Neural progenitor cell (in vitro differentiated cells): ENCODE measurements around the gene PRKCE. TPM values are rescaled to one million over a fixed set of nuclear protein-coding genes. Genes with fewer than 3 reads are reported as not detected.

ENCODE experiments used
- DNase-seq: peaks from one replicate; pipeline ENCODE4 v3.0.0-alpha.2; 2016; ENCODE audit warnings: low spot score
- H2AFZ ChIP-seq: fragments of 200-600 bp; sonication (generic); replicated peaks from 2 replicates; pipeline ENCODE4 v1.6.1; 2016; ENCODE audit warnings: antibody characterized with exemption
- H3F3A ChIP-seq: fragments of 200-600 bp; sonication (generic); 2 replicates; pipeline ENCODE4 v1.6.1; 2016; ENCODE audit warnings: antibody characterized with exemption, low read depth
- H3K27ac ChIP-seq: fragments of 200-600 bp; sonication (generic); 2 replicates; pipeline ENCODE4 v1.5.1; 2016; ENCODE audit warnings: mild to moderate bottlenecking
- H3K27me3 ChIP-seq: fragments of 200-600 bp; sonication (generic); 2 replicates; pipeline ENCODE4 v1.6.1; 2016; ENCODE audit warnings: mild to moderate bottlenecking, moderate library complexity
- H3K36me3 ChIP-seq: fragments of 200-600 bp; sonication (generic); 2 replicates; pipeline ENCODE4 v1.5.1; 2016
- H3K4me1 ChIP-seq: fragments of 200-600 bp; sonication (generic); 2 replicates; pipeline ENCODE4 v1.6.1; 2016; ENCODE audit warnings: mixed run types
- H3K4me2 ChIP-seq: fragments of 200-600 bp; sonication (generic); 2 replicates; pipeline ENCODE4 v1.6.1; 2016
- H3K4me3 ChIP-seq: fragments of 200-600 bp; sonication (generic); 2 replicates; pipeline ENCODE4 v1.5.1; 2016
- H3K79me2 ChIP-seq: fragments of 200-600 bp; sonication (generic); 2 replicates; pipeline ENCODE4 v1.6.1; 2016; ENCODE audit warnings: low read depth
- H3K9ac ChIP-seq: fragments of 200-600 bp; sonication (generic); 2 replicates; pipeline ENCODE4 v1.6.1; 2016
- H3K9me3 ChIP-seq: fragments of 200-600 bp; sonication (generic); 2 replicates; pipeline ENCODE4 v1.5.1; 2016; ENCODE audit warnings: low read depth
- H4K20me1 ChIP-seq: fragments of 200-600 bp; sonication (generic); 2 replicates; pipeline ENCODE4 v1.6.1; 2016; ENCODE audit warnings: low read depth
- H3K27ac Mint-ChIP-seq: 3 replicates; pipeline ENCODE4 v1.8.0; 2021; ENCODE audit warnings: mixed read lengths
- H3K27me3 Mint-ChIP-seq: 2 replicates; pipeline ENCODE4 v1.8.0; 2022; ENCODE audit warnings: low read depth, mild to moderate bottlenecking, inconsistent platforms, moderate library complexity, mixed read lengths; ENCODE audit not compliant: insufficient read depth
- H3K36me3 Mint-ChIP-seq: 3 replicates; pipeline ENCODE4 v1.8.0; 2021; ENCODE audit warnings: mixed read lengths
- H3K4me1 Mint-ChIP-seq: 3 replicates; pipeline ENCODE4 v1.8.0; 2021; ENCODE audit warnings: mixed read lengths
- H3K4me3 Mint-ChIP-seq: 3 replicates; pipeline ENCODE4 v1.8.0; 2021; ENCODE audit warnings: mild to moderate bottlenecking, moderate library complexity, mixed read lengths
- H3K9me3 Mint-ChIP-seq: 3 replicates; pipeline ENCODE4 v1.8.0; 2020; ENCODE audit warnings: mixed read lengths
- EZH2 ChIP-seq: fragments of 200-600 bp; sonication (generic); IDR thresholded peaks from 2 replicates; pipeline ENCODE4 v1.6.1; 2017; ENCODE audit warnings: antibody characterized with exemption, mild to moderate bottlenecking, moderate library complexity
- EZH2phosphoT487 ChIP-seq: fragments of 200-600 bp; sonication (generic); IDR thresholded peaks from 2 replicates; pipeline ENCODE4 v1.6.1; 2017; ENCODE audit warnings: antibody characterized with exemption
- total RNA-seq: library from RNA; depleted of rRNA; stranded (reverse); fragments of >200 nt; gene quantifications from 2 replicates; pipeline ENCODE4 v1.2.3, GENCODE V29; 2015; ENCODE audit warnings: low replicate concordance
- TF ChIP-seq, protein P1 (sequence below): fragments of 200-600 bp; sonication (generic); IDR thresholded peaks from 2 replicates; pipeline ENCODE4 v1.5.1; 2017; ENCODE audit warnings: antibody characterized with exemption, mild to moderate bottlenecking

The PRKCE gene
- total RNA-seq, 1 donor from 2014 or later: 4.1 TPM

DNA sequence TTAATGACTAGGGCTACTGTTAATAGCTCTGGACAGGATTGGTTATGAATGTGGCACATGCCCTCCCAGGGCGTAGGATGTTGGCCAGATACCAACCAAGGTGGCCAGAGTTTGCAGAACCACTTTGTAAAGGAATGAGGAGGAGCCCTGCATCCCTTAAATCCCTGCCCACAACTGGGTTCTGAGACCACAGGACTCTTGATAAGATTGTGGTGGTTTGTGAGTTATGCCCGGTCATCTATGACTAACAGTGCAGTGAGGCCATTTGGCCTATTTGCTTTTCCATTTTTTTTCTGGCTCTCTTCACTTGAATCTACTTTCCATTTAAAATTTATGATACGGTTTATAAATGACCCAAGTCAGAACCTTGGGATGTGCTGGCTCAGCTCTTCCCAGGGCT is 294.5 kb downstream of the PRKCE start:
- peaks cover 25% of the 10 kb centered on the region for H3K4me1 ChIP-seq
- no peak overlapping the region for H3K27ac Mint-ChIP-seq
- no peaks in the 10 kb centered on the region for H3K9me3 ChIP-seq
- TF ChIP-seq, protein P1, sequence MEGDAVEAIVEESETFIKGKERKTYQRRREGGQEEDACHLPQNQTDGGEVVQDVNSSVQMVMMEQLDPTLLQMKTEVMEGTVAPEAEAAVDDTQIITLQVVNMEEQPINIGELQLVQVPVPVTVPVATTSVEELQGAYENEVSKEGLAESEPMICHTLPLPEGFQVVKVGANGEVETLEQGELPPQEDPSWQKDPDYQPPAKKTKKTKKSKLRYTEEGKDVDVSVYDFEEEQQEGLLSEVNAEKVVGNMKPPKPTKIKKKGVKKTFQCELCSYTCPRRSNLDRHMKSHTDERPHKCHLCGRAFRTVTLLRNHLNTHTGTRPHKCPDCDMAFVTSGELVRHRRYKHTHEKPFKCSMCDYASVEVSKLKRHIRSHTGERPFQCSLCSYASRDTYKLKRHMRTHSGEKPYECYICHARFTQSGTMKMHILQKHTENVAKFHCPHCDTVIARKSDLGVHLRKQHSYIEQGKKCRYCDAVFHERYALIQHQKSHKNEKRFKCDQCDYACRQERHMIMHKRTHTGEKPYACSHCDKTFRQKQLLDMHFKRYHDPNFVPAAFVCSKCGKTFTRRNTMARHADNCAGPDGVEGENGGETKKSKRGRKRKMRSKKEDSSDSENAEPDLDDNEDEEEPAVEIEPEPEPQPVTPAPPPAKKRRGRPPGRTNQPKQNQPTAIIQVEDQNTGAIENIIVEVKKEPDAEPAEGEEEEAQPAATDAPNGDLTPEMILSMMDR: no peak
- peaks cover 30% of the 10 kb centered on the region for H3K4me1 Mint-ChIP-seq
- H3K4me3 ChIP-seq: no peak overlapping the region
- H2AFZ ChIP-seq: no peak overlapping the region
- no peaks in the 10 kb centered on the region for H4K20me1 ChIP-seq
- no peak for DNase-seq
- peaks cover 2% of the 10 kb centered on the region for H3K27me3 Mint-ChIP-seq
- H3K27me3 ChIP-seq: no peaks in the 10 kb centered on the region
- H3F3A ChIP-seq: peaks cover 8% of the 10 kb centered on the region
- no peak overlapping the region for H3K4me2 ChIP-seq
- no peaks in the 10 kb centered on the region for H3K79me2 ChIP-seq
- H3K36me3 Mint-ChIP-seq: no peaks in the 10 kb centered on the region
- no peak overlapping the region for H3K27ac ChIP-seq
- H3K36me3 ChIP-seq: no peaks in the 10 kb centered on the region
- H3K9me3 Mint-ChIP-seq: no peaks in the 10 kb centered on the region
- no peak overlapping the region for H3K4me3 Mint-ChIP-seq
- no peak overlapping the region for H3K9ac ChIP-seq

DNA sequence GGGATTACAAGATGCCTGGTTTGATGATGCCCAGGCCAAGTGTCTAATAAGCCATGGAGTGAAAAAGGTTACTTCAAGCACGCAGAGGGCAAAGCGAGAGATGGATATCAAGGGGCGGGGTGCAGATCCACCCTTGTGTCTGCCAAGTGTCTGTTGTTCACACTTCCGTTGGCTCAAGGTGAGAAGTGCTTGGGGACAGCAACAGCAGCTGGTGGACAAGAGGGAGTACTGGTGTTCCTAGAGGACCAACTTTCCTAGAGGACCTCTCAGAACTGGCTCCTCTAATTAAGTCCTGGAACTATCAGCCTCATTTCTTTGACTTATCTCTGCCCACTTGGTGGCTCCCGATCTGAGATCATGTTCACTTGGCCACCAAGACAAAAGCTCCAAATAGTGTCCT is 299.1 kb downstream of the PRKCE start:
- H3K27ac ChIP-seq: no peak overlapping the region
- H3K4me1 Mint-ChIP-seq: no peaks in the 10 kb centered on the region
- H3K9ac ChIP-seq: no peak overlapping the region
- DNase-seq: no peak
- H3K9me3 ChIP-seq: no peaks in the 10 kb centered on the region
- no peak overlapping the region for H3K4me3 Mint-ChIP-seq
- no peaks in the 10 kb centered on the region for H3K36me3 ChIP-seq
- no peak overlapping the region for H3K4me3 ChIP-seq
- no peak overlapping the region for H3K4me2 ChIP-seq
- no peaks in the 10 kb centered on the region for H4K20me1 ChIP-seq
- H3K36me3 Mint-ChIP-seq: no peaks in the 10 kb centered on the region
- H3K27ac Mint-ChIP-seq: no peak overlapping the region
- H3F3A ChIP-seq: no peaks in the 10 kb centered on the region
- H3K27me3 ChIP-seq: no peaks in the 10 kb centered on the region
- TF ChIP-seq EZH2phosphoT487: no peak
- TF ChIP-seq, protein P1: no peak
- no peak for TF ChIP-seq EZH2
- H2AFZ ChIP-seq: no peak overlapping the region
- H3K79me2 ChIP-seq: no peaks in the 10 kb centered on the region
- no peaks in the 10 kb centered on the region for H3K4me1 ChIP-seq
- no peaks in the 10 kb centered on the region for H3K27me3 Mint-ChIP-seq
- no peaks in the 10 kb centered on the region for H3K9me3 Mint-ChIP-seq

DNA sequence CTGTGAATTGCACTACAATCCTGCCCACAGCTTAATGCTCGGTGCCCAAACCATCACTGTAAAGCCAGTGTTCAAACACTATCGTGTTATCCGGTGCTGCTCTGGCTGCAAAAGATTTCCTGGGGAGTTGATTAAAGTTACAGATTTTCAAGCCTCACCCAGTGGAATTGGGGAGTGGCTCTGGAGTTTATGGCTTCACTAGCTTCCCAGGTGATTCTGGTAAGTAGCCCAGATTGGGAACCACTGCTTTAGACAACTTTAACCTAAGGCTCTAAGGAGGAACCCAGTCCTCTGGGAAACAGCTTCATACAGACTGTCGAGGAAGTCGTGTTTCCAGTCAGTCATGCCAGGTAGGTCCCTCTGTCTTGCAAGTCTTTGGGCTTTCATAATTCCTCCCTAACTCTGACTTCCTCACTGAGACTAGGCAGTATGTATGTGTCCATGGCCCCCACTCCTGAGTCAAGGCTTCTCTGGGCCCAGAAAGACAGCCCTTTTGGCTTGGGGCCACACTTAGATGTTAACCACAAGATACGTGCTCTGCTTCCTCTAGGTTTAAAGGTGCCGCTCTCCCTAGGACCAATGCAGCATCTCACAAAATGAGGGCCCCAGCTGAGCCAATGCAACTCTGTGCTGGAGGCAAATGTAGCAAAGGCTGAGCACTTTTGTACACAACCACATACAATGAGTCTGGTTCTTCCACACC is 299.7 kb downstream of the PRKCE start:
- Histone ChIP-seq H3K4me3 (no peak overlapping the region), H3K9ac (no peak overlapping the region), H3K27me3 (no peaks in the 10 kb centered on the region), H4K20me1 (no peaks in the 10 kb centered on the region), H3K27ac (no peak overlapping the region), H3K4me2 (no peak overlapping the region), H3K79me2 (no peaks in the 10 kb centered on the region), H3K4me1 (no peaks in the 10 kb centered on the region), H3F3A (no peaks in the 10 kb centered on the region), H2AFZ (no peak overlapping the region), H3K36me3 (no peaks in the 10 kb centered on the region), H3K9me3 (no peaks in the 10 kb centered on the region)
- no peak overlapping the region for H3K4me3 Mint-ChIP-seq
- no peaks in the 10 kb centered on the region for H3K9me3 Mint-ChIP-seq
- TF ChIP-seq EZH2 (no peak), EZH2phosphoT487 (no peak)
- TF ChIP-seq, protein P1: no peak
- H3K27me3 Mint-ChIP-seq: no peaks in the 10 kb centered on the region
- no peak for DNase-seq
- no peaks in the 10 kb centered on the region for H3K4me1 Mint-ChIP-seq
- no peak overlapping the region for H3K27ac Mint-ChIP-seq
- no peaks in the 10 kb centered on the region for H3K36me3 Mint-ChIP-seq
